GM21786 (cell line): Measurements from ENCODE around the gene HTATIP2.
A peak's percentile ranks its signal among the peaks of the same experiment; 100 is the strongest.
"Not testable (repeated sequence)": the region's sequence is repeated elsewhere in the genome, so short reads cannot be mapped to it uniquely, and the experiment has no call there.

Experiments
- ATAC-seq: cut with Tn5 transposase; IDR thresholded peaks from one replicate; pipeline ENCODE4 v1.9.1; 2021; ENCODE audit not compliant: unreplicated experiment

HTATIP2 gene

GRCh38 chr11:20363500-20364340 is at the start of gene HTATIP2:
HTATIP2 (plus strand) TSS chr11:20363714; CDS start chr11:20364238, 524 bp downstream.
- peak; percentile 90 for ATAC-seq

- ATAC-seq: no peak
Measured at GRCh38 chr11:20315800-20316199, 47.7 kb upstream of the HTATIP2 start.

- ATAC-seq: no peak
Measured at GRCh38 chr11:20321177-20321576, 42.3 kb upstream of the HTATIP2 start.

- ATAC-seq: no peak
Measured at GRCh38 chr11:20327377-20327935, 36.1 kb upstream of the HTATIP2 start.

GRCh38 chr11:20336056-20336455 is 27.5 kb upstream of the HTATIP2 start:
- ATAC-seq: no peak

- no peak for ATAC-seq
Measured at GRCh38 chr11:20337526-20338154, 25.9 kb upstream of the HTATIP2 start.

- no peak for ATAC-seq
Measured at GRCh38 chr11:20342347-20343141, 21.0 kb upstream of the HTATIP2 start.

GRCh38 chr11:20351136-20351535 is 12.4 kb upstream of the HTATIP2 start:
- no peak for ATAC-seq

GRCh38 chr11:20351751-20352262 is 11.7 kb upstream of the HTATIP2 start:
- no peak for ATAC-seq

GRCh38 chr11:20353829-20354434 is 9.6 kb upstream of the HTATIP2 start:
- ATAC-seq: peak; percentile 54

- ATAC-seq: peak; percentile 74
Measured at GRCh38 chr11:20355221-20356219, 8.0 kb upstream of the HTATIP2 start.

GRCh38 chr11:20357150-20357549 is 6.4 kb upstream of the HTATIP2 start:
- ATAC-seq: no peak

GRCh38 chr11:20360650-20361049 is 2.9 kb upstream of the HTATIP2 start:
- no peak for ATAC-seq

- ATAC-seq: no peak
Measured at GRCh38 chr11:20362481-20362880, 1.0 kb upstream of the HTATIP2 start.

GRCh38 chr11:20363149-20363499 is 390 bp upstream of the HTATIP2 start:
- ATAC-seq: no peak

- ATAC-seq: no peak
Measured at GRCh38 chr11:20364341-20364792, 853 bp downstream of the HTATIP2 start.

GRCh38 chr11:20365465-20365864 is 2.0 kb downstream of the HTATIP2 start:
- ATAC-seq: not testable (repeated sequence)

- ATAC-seq: no peak
Measured at GRCh38 chr11:20367313-20367948, 3.9 kb downstream of the HTATIP2 start.

- ATAC-seq: no peak
Measured at GRCh38 chr11:20368438-20368837, 4.9 kb downstream of the HTATIP2 start.
